A549 (cell line): ENCODE measurements around the gene BPIFA3. TPM values are rescaled to one million over a fixed set of nuclear protein-coding genes. Genes with fewer than 3 reads are reported as not detected.
A peak's percentile ranks its signal among the peaks of the same experiment; 100 is the strongest.

Experiments used
- ATAC-seq, 2 experiments: fragments of 200-7000 bp in 1 of 2; fragments of >200 bp in 1 of 2; cut with Nextera tagmentation in 1 of 2; cut with Tn5 transposase in 1 of 2; 3 replicates each; pipeline versions ENCODE4 v1.8.0 to v1.9.1; 2018 to 2020; ENCODE audit warnings: mild to moderate bottlenecking in 1 of 2, moderate library complexity in 1 of 2
- CTCF ChIA-PET: fragments of 300-600 bp; sonication (Branson Sonifier 250); formaldehyde crosslinking; extraction: SDS; loops from one replicate; lab custom pipeline; 2021; ENCODE audit warnings: antibody characterized with exemption, inconsistent platforms; lab: Yijun Ruan, JAX
- POLR2A ChIA-PET: fragments of 350-600 bp; formaldehyde crosslinking; extraction: SDS; loops from one replicate; lab custom pipeline; 2021; ENCODE audit warnings: antibody characterized with exemption, inconsistent platforms; lab: Yijun Ruan, JAX
- DNase-seq, 2 experiments: peaks; one replicate each; pipeline versions ENCODE4 v3.0.0 to v3.0.0-alpha.2; 2011 to 2016; ENCODE audit warnings: low read depth in 1 of 2, low spot score in 1 of 2
- FAIRE-seq: peaks from 2 replicates; lab custom pipeline; 2011; peaks lifted over from hg19 to GRCh38; lab: Jason Lieb, UNC
- H3K27ac ChIP-seq, 2 experiments: fragments of >200 bp; sonication (Bioruptor Twin); formaldehyde crosslinking; 3 replicates each; pipeline ENCODE4 v1.5.1; 2016 to 2017
- H3K4me1 ChIP-seq: fragments of >200 bp; sonication (Bioruptor Twin); formaldehyde crosslinking; 3 replicates; pipeline ENCODE4 v1.6.1; 2016
- H3K4me2 ChIP-seq: fragments of >200 bp; sonication (Bioruptor Twin); formaldehyde crosslinking; 3 replicates; pipeline ENCODE4 v1.6.1; 2016
- H3K4me3 ChIP-seq: fragments of >200 bp; sonication (Bioruptor Twin); formaldehyde crosslinking; 3 replicates; pipeline ENCODE4 v1.5.1; 2016
- H3K9me3 ChIP-seq: fragments of >200 bp; sonication (Bioruptor Twin); formaldehyde crosslinking; 3 replicates; pipeline ENCODE4 v1.6.1; 2016
- BHLHE40 ChIP-seq: IDR thresholded peaks from 2 replicates; pipeline ENCODE4 v1.6.1; 2012; ENCODE audit warnings: low read depth, low read length, inconsistent platforms
- CBX2 ChIP-seq: fragments of 200-600 bp; sonication (generic); IDR thresholded peaks from 2 replicates; pipeline ENCODE4 v1.6.1; 2016; ENCODE audit warnings: low read depth, mild to moderate bottlenecking, borderline replicate concordance
- CEBPB ChIP-seq, 2 experiments: fragments of >200 bp in 1 of 2; sonication (Bioruptor Twin) in 1 of 2; formaldehyde crosslinking in 1 of 2; IDR thresholded peaks; 2 replicates each; pipeline ENCODE4 v1.6.1; 2012 to 2016
- CHD4 ChIP-seq: fragments of 200-600 bp; sonication (generic); IDR thresholded peaks from 2 replicates; pipeline ENCODE4 v1.6.1; 2016; ENCODE audit warnings: antibody characterized with exemption, mild to moderate bottlenecking, borderline replicate concordance
- EHF ChIP-seq: fragments of 250-450 bp; sonication (Bioruptor Pico); IDR thresholded peaks from 2 replicates; pipeline ENCODE4 v1.5.0; 2020; ENCODE audit warnings: mild to moderate bottlenecking
- EHMT2 ChIP-seq: fragments of 200-600 bp; sonication (generic); IDR thresholded peaks from 2 replicates; pipeline ENCODE4 v1.6.1; 2016; ENCODE audit warnings: antibody characterized with exemption, low read depth, mild to moderate bottlenecking, moderate library complexity
- ESRRA ChIP-seq: fragments of 150-350 bp; IDR thresholded peaks from 2 replicates; pipeline ENCODE4 v1.6.1; 2014; ENCODE audit warnings: mild to moderate bottlenecking, low read length, borderline replicate concordance
- FOSB ChIP-seq: fragments of 250-450 bp; sonication (Bioruptor Pico); IDR thresholded peaks from 2 replicates; pipeline ENCODE4 v1.5.0; 2020; ENCODE audit warnings: mild to moderate bottlenecking, moderate library complexity
- FOSL2 ChIP-seq, 2 experiments: fragments of 450-650 bp in 1 of 2; fragments of >200 bp in 1 of 2; sonication (Bioruptor Twin) in 1 of 2; formaldehyde crosslinking; IDR thresholded peaks; 2 replicates each; pipeline versions ENCODE4 v1.5.0 to v1.6.1; 2016 to 2020; ENCODE audit warnings: mild to moderate bottlenecking in 1 of 2, moderate library complexity in 1 of 2
- GATA3 ChIP-seq: IDR thresholded peaks from 2 replicates; pipeline ENCODE4 v1.6.1; 2012; ENCODE audit warnings: borderline replicate concordance
- HDAC2 ChIP-seq: fragments of 200-600 bp; sonication (generic); IDR thresholded peaks from 2 replicates; pipeline ENCODE4 v1.6.1; 2016
- HEYL ChIP-seq: fragments of 250-450 bp; sonication (Bioruptor Pico); IDR thresholded peaks from 2 replicates; pipeline ENCODE4 v1.8.0; 2021; ENCODE audit warnings: mild to moderate bottlenecking, moderate library complexity
- HOXA7 ChIP-seq: fragments of 250-450 bp; sonication (Bioruptor Pico); IDR thresholded peaks from 2 replicates; pipeline ENCODE4 v1.5.0; 2020; ENCODE audit warnings: mild to moderate bottlenecking, moderate library complexity
- JUN ChIP-seq, 2 experiments: fragments of >200 bp; sonication (Bioruptor Twin); formaldehyde crosslinking; IDR thresholded peaks; 2 replicates in 1 of 2; 3 replicates in 1 of 2; pipeline ENCODE4 v1.6.1; 2016 to 2017
- JUNB ChIP-seq: fragments of >200 bp; sonication (Bioruptor Twin); formaldehyde crosslinking; IDR thresholded peaks from 2 replicates; pipeline ENCODE4 v1.6.1; 2016
- KDM5A ChIP-seq: fragments of 200-600 bp; sonication (generic); IDR thresholded peaks from 2 replicates; pipeline ENCODE4 v1.6.1; 2016; ENCODE audit warnings: antibody characterized with exemption, mild to moderate bottlenecking
- MAFK ChIP-seq: fragments of 450-650 bp; IDR thresholded peaks from 2 replicates; pipeline ENCODE4 v1.6.1; 2014; ENCODE audit not compliant: partially characterized antibody
- MYC ChIP-seq: IDR thresholded peaks from 2 replicates; pipeline ENCODE4 v1.6.1; 2012; ENCODE audit warnings: mild to moderate bottlenecking, inconsistent platforms, low read length, improper control_type of control experiment, borderline replicate concordance
- NFE2L2 ChIP-seq: fragments of 150-350 bp; conservative IDR thresholded peaks from 2 replicates; pipeline ENCODE4 v1.6.1; 2014; ENCODE audit warnings: low read length
- NR3C1 ChIP-seq: fragments of >200 bp; sonication (Bioruptor Twin); formaldehyde crosslinking; IDR thresholded peaks from 3 replicates; pipeline ENCODE4 v1.6.1; 2017
- POLR2A ChIP-seq: IDR thresholded peaks from 2 replicates; pipeline ENCODE4 v1.6.1; 2012; ENCODE audit warnings: mild to moderate bottlenecking, low read length
- POLR2AphosphoS2 ChIP-seq: conservative IDR thresholded peaks from 2 replicates; pipeline ENCODE4 v1.6.1; 2012; ENCODE audit warnings: low read length, improper control_type of control experiment, inconsistent platforms
- RAD21 ChIP-seq, 2 experiments: fragments of >200 bp in 1 of 2; sonication (Bioruptor Twin) in 1 of 2; formaldehyde crosslinking in 1 of 2; IDR thresholded peaks in 1 of 2; conservative IDR thresholded peaks in 1 of 2; 2 replicates in 1 of 2; 3 replicates in 1 of 2; pipeline ENCODE4 v1.6.1; 2012 to 2018; ENCODE audit warnings: inconsistent platforms in 1 of 2
- REST ChIP-seq: fragments of 200-600 bp; sonication (generic); IDR thresholded peaks from 2 replicates; pipeline ENCODE4 v1.6.1; 2016; ENCODE audit warnings: antibody characterized with exemption, mild to moderate bottlenecking, moderate library complexity
- RFX5 ChIP-seq: fragments of 450-650 bp; IDR thresholded peaks from 2 replicates; pipeline ENCODE4 v1.7.1; 2014; ENCODE audit warnings: antibody characterized with exemption, mild to moderate bottlenecking, moderate library complexity
- SREBF2 ChIP-seq: fragments of 450-650 bp; IDR thresholded peaks from 2 replicates; pipeline ENCODE4 v1.6.1; 2014; ENCODE audit warnings: mild to moderate bottlenecking, moderate library complexity
- ZFP36 ChIP-seq: fragments of 450-650 bp; IDR thresholded peaks from 2 replicates; pipeline ENCODE4 v1.6.1; 2014; ENCODE audit warnings: borderline replicate concordance; ENCODE audit not compliant: partially characterized antibody
- ZSCAN20 ChIP-seq: fragments of 250-450 bp; sonication (Bioruptor Pico); IDR thresholded peaks from 2 replicates; pipeline ENCODE4 v1.8.0; 2022; ENCODE audit warnings: mild to moderate bottlenecking, moderate library complexity
- WGBS: methylation state at CpG from one replicate; pipeline ENCODE4 v1.1.6; 2017; ENCODE audit errors: missing lambda C conversion rate; 5-methylcytosine and 5-hydroxymethylcytosine counted together
- polyA plus RNA-seq, 4 experiments: library from polyadenylated mRNA; depleted of rRNA in 3 of 4; stranded (reverse); fragments of >200 nt; fragmentation: RNase III in 1 of 4; extraction: RNeasy Plus Mini Kit Qiagen cat#74134 plus additional on column Dnase treatment in 1 of 4; gene quantifications; 2 replicates in 3 of 4; 3 replicates in 1 of 4; pipeline ENCODE4 v1.2.3, GENCODE V29; 2011 to 2017
- TF ChIP-seq, protein P1 (sequence below): IDR thresholded peaks from 2 replicates; pipeline ENCODE4 v1.6.1; 2012
- TF ChIP-seq, protein P2 (sequence below): fragments of >200 bp; sonication (Bioruptor Twin); formaldehyde crosslinking; IDR thresholded peaks from 2 replicates; pipeline ENCODE4 v1.6.1; 2016

Gene BPIFA3
- polyA plus RNA-seq, 2 of the 4 experiments (the other 2 are of a cell fraction) = not detected

- ATAC-seq (no peak), FAIRE-seq (no peak), DNase-seq (no peak)
- CTCF ChIA-PET = interaction anchor here (0.6 to 1.8 kb wide), 2 partner anchors 27 to 130 kb away, joined by 3 to 6 read pairs; no protein-coding TSS in a partner anchor
- Histone ChIP-seq H3K4me2 (no peak overlapping the region), H3K4me1 (no peaks in the 10 kb centered on the region), H3K27ac (no peak overlapping the region), H3K9me3 (no peaks in the 10 kb centered on the region), H3K4me3 (no peak overlapping the region)
- POLR2A ChIA-PET = no interaction called here
- TF ChIP-seq HDAC2 = no peak
- TF ChIP-seq HOXA7 (CRISPR knock-in tag) = no peak
- TF ChIP-seq KDM5A = no peak
- TF ChIP-seq MAFK = peak; percentile 30
- no peak for TF ChIP-seq JUN (IDR thresholded peaks at IDR 0.05)
- no peak for TF ChIP-seq HEYL (CRISPR knock-in tag)
- no peak for TF ChIP-seq CEBPB (IDR thresholded peaks at IDR 0.05)
- no peak for TF ChIP-seq ZFP36
- 53% methylated on average over 3 of the region's 3 CpGs for WGBS
Observed at GRCh38 chr20:33203444-33203843, 13.7 kb upstream of the BPIFA3 start.

DNA sequence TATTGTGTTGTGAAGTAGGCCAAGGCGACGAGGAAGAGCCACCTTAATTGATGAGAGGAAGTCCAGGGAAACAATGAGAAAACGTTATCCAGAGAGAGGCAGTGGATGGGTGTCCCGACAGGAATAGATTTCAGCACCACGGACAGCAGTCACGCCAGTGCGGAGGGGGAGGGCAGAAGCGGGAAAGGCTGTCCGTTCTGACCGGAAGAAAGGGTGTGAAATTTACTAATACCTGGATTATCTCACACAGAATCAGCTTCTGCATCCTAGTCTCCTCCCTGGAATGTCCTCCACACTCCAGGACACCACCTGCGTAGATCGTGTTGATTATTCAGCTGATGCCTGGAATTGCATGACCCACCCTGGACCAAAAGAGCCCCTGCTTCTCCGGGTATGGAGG, 7.4 kb upstream of the BPIFA3 start:
- peak; percentile 28 for FAIRE-seq
- ChIA-PET POLR2A (no interaction called here), CTCF (interaction anchor here (0.6 to 5.0 kb wide), 5 partner anchors 26 to 308 kb away, joined by 3 to 36 read pairs (median 4); partner anchors contain the start of gene BPIFA1)
- no peaks in the 10 kb centered on the region for H3K4me1 ChIP-seq
- TF ChIP-seq SREBF2 (no peak), EHMT2 (peak; percentile 96), BHLHE40 (no peak), NR3C1 (no peak), ZSCAN20 (CRISPR knock-in tag) (no peak), REST (peak; percentile 98), RAD21 (conservative IDR thresholded peaks at IDR 0.05 in 1 of 2, IDR thresholded peaks at IDR 0.05 in 1 of 2) (no peak)
- TF ChIP-seq, protein P1, sequence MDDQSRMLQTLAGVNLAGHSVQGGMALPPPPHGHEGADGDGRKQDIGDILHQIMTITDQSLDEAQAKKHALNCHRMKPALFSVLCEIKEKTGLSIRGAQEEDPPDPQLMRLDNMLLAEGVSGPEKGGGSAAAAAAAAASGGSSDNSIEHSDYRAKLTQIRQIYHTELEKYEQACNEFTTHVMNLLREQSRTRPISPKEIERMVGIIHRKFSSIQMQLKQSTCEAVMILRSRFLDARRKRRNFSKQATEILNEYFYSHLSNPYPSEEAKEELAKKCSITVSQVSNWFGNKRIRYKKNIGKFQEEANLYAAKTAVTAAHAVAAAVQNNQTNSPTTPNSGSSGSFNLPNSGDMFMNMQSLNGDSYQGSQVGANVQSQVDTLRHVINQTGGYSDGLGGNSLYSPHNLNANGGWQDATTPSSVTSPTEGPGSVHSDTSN = no peak
- no peak overlapping the region for H3K4me3 ChIP-seq
- WGBS = 5% methylated on average over 13 of the region's 13 CpGs
- no peak overlapping the region for H3K27ac ChIP-seq
- H3K4me2 ChIP-seq = no peak overlapping the region
- ATAC-seq = peak; percentile 67 to 70; a peak in 5 of 6 replicates
- H3K9me3 ChIP-seq = no peaks in the 10 kb centered on the region
- DNase-seq = peak; percentile 35 to 43

DNA sequence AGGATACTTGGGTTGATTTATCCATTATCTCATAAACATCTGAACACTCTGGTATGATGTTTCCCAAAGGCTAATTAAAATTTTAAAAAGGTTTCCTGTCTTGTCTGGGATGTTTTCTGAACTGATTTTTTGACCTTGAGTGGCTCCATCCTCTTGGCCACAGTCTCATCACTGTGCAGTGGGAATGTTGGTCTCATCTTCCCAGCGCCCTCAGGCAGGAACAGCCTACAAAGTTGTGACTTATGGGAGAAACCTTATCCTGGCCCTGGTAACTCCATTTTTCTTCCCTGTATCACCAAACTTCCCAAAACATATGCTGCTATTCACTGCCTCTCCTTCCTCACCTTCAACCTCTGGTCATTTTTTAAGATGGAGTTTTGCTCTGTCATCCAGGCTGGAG, 6.8 kb upstream of the BPIFA3 start:
- Histone ChIP-seq H3K4me2 (no peak overlapping the region), H3K9me3 (no peaks in the 10 kb centered on the region), H3K4me3 (no peak overlapping the region), H3K27ac (no peak overlapping the region), H3K4me1 (no peaks in the 10 kb centered on the region)
- ChIA-PET CTCF (interaction anchor here (1.1 to 5.0 kb wide), 4 partner anchors 11 to 309 kb away, joined by 5 to 36 read pairs (median 12); no protein-coding TSS in a partner anchor), POLR2A (interaction anchor here (0.7 kb wide), 1 partner anchor 114 kb away, joined by 3 read pairs; no protein-coding TSS in a partner anchor)
- FAIRE-seq (no peak), ATAC-seq (no peak), DNase-seq (no peak)
- 0% methylated on average over 1 of the region's 1 CpG for WGBS
- TF ChIP-seq, protein P1 = no peak
- TF ChIP-seq ESRRA (no peak), EHF (CRISPR knock-in tag) (no peak), FOSB (CRISPR knock-in tag) (no peak), EHMT2 (no peak), SREBF2 (no peak), RFX5 (no peak), JUNB (no peak), MYC (no peak), GATA3 (no peak), NFE2L2 (no peak), CEBPB (IDR thresholded peaks at IDR 0.05) (no peak), CHD4 (no peak), ZFP36 (no peak), CBX2 (no peak), POLR2A (no peak), FOSL2 (IDR thresholded peaks at IDR 0.05) (no peak), FOSL2 (CRISPR knock-in tag; IDR thresholded peaks at IDR 0.05) (no peak), POLR2AphosphoS2 (no peak)
- TF ChIP-seq, protein P2, sequence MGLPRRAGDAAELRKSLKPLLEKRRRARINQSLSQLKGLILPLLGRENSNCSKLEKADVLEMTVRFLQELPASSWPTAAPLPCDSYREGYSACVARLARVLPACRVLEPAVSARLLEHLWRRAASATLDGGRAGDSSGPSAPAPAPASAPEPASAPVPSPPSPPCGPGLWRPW = no peak
